ENCODE results near the gene PTGFRN.

The PTGFRN gene

GRCh38 chr1:116877141-116877818 is 32.4 kb upstream of the PTGFRN start:
- no peak overlapping the region for H3K27ac ChIP-seq
- no peaks in the 10 kb centered on the region for H3K9me3 ChIP-seq (ENCODE audit: severe bottlenecking)
- TF ChIP-seq CTCF (IDR thresholded peaks at IDR 0.05; ENCODE audit: low read depth, low read length) = no peak
- H3K27me3 ChIP-seq (ENCODE audit: insufficient read depth, low read depth, severe bottlenecking) = no peaks in the 10 kb centered on the region
- no peaks in the 10 kb centered on the region for H3K36me3 ChIP-seq
- H3K4me3 ChIP-seq (ENCODE audit: low read depth, low read length) = no peak overlapping the region
- DNase-seq = no peak

GRCh38 chr1:116878804-116879477 is 30.8 kb upstream of the PTGFRN start:
- Histone ChIP-seq H3K4me3 (ENCODE audit: low read depth, low read length) (peak overlapping the region; percentile 37), H3K36me3 (no peaks in the 10 kb centered on the region), H3K27me3 (ENCODE audit: insufficient read depth, low read depth, severe bottlenecking) (no peaks in the 10 kb centered on the region), H3K9me3 (ENCODE audit: severe bottlenecking) (no peaks in the 10 kb centered on the region), H3K27ac (peak overlapping the region; percentile 78)
- no peak for TF ChIP-seq CTCF (IDR thresholded peaks at IDR 0.05; ENCODE audit: low read depth, low read length)
- DNase-seq = peak; percentile 77

GRCh38 chr1:116879478-116880133 is 30.1 kb upstream of the PTGFRN start:
- no peak overlapping the region for H3K4me3 ChIP-seq (ENCODE audit: low read depth, low read length)
- no peaks in the 10 kb centered on the region for H3K9me3 ChIP-seq (ENCODE audit: severe bottlenecking)
- H3K27me3 ChIP-seq (ENCODE audit: insufficient read depth, low read depth, severe bottlenecking) = no peaks in the 10 kb centered on the region
- TF ChIP-seq CTCF (IDR thresholded peaks at IDR 0.05; ENCODE audit: low read depth, low read length) = no peak
- peak overlapping the region; percentile 78 for H3K27ac ChIP-seq
- DNase-seq = peak; percentile 9
- no peaks in the 10 kb centered on the region for H3K36me3 ChIP-seq

GRCh38 chr1:116880917-116881316 is 28.8 kb upstream of the PTGFRN start:
- Histone ChIP-seq H3K27ac (no peak overlapping the region), H3K27me3 (ENCODE audit: insufficient read depth, low read depth, severe bottlenecking) (no peaks in the 10 kb centered on the region), H3K4me3 (ENCODE audit: low read depth, low read length) (no peak overlapping the region), H3K36me3 (no peaks in the 10 kb centered on the region), H3K9me3 (ENCODE audit: severe bottlenecking) (no peaks in the 10 kb centered on the region)
- no peak for DNase-seq
- TF ChIP-seq CTCF (IDR thresholded peaks at IDR 0.05; ENCODE audit: low read depth, low read length) = no peak

GRCh38 chr1:116881879-116882520 is 27.7 kb upstream of the PTGFRN start:
- peak; percentile 39 for DNase-seq
- Histone ChIP-seq H3K36me3 (no peaks in the 10 kb centered on the region), H3K9me3 (ENCODE audit: severe bottlenecking) (no peaks in the 10 kb centered on the region), H3K4me3 (ENCODE audit: low read depth, low read length) (no peak overlapping the region), H3K27ac (no peak overlapping the region), H3K27me3 (ENCODE audit: insufficient read depth, low read depth, severe bottlenecking) (no peaks in the 10 kb centered on the region)
- peak; percentile 59 for TF ChIP-seq CTCF (IDR thresholded peaks at IDR 0.05; ENCODE audit: low read depth, low read length)
